GM20000 (cell line): Measurements from ENCODE around the gene SAMD14.

Experiments
- DNase-seq: peaks from one replicate; pipeline ENCODE4 v3.0.0; 2012; ENCODE audit warnings: low spot score
- TF ChIP-seq, protein P1 (sequence below): IDR thresholded peaks from 2 replicates; pipeline ENCODE4 v1.5.1; 2012; ENCODE audit warnings: mild to moderate bottlenecking, control low read depth; ENCODE audit errors: extremely low read depth, missing control alignments

The SAMD14 gene

DNA sequence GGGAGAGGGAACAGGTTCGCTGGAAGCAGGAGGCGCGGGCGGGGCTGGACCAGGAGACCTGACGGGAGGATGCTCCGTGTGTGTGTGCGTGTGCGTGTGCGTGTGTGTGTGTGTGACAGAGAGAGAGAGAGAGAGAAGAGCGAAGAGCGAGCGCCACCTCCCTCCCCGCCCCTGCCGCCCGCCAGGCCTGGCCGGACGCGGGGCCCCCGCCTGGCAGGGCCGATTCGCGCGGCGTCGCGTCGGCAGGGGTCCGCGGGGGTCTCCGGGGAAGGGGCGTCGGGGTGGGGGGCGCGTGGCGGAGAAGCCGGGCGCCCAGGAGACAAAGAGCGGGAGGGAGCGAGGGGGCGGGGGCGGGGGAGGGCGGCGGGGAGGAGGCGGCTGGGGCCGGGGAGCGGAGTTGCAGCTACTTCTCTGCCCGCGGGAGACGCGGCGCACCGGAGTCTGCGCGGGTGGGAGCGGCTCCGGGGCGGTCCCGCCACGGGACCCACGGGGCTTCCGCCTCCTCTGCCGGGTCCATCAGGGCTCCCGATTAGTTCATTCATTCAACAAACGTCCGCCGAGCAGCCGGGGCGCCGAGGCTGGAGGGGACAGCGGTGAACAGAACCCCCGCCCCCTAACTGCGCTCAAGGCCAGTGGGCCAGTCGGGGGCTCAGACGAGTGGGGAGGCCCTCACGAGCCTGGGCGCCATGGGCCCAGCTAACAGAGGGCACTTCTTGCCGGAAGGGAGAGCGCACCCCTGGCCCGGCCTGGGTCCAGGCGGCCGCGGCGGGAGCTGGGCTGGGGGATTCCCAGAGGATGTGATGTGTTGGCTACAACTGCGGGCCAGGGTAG lies at the start of gene SAMD14:
TSS of gene SAMD14 (minus strand) at position 433 of the 831 bp plus-strand sequence. CDS start 5,201 bp downstream, outside the sequence.
- peak; percentile 89 for DNase-seq
- TF ChIP-seq, protein P1, sequence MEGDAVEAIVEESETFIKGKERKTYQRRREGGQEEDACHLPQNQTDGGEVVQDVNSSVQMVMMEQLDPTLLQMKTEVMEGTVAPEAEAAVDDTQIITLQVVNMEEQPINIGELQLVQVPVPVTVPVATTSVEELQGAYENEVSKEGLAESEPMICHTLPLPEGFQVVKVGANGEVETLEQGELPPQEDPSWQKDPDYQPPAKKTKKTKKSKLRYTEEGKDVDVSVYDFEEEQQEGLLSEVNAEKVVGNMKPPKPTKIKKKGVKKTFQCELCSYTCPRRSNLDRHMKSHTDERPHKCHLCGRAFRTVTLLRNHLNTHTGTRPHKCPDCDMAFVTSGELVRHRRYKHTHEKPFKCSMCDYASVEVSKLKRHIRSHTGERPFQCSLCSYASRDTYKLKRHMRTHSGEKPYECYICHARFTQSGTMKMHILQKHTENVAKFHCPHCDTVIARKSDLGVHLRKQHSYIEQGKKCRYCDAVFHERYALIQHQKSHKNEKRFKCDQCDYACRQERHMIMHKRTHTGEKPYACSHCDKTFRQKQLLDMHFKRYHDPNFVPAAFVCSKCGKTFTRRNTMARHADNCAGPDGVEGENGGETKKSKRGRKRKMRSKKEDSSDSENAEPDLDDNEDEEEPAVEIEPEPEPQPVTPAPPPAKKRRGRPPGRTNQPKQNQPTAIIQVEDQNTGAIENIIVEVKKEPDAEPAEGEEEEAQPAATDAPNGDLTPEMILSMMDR, result no peak

DNA sequence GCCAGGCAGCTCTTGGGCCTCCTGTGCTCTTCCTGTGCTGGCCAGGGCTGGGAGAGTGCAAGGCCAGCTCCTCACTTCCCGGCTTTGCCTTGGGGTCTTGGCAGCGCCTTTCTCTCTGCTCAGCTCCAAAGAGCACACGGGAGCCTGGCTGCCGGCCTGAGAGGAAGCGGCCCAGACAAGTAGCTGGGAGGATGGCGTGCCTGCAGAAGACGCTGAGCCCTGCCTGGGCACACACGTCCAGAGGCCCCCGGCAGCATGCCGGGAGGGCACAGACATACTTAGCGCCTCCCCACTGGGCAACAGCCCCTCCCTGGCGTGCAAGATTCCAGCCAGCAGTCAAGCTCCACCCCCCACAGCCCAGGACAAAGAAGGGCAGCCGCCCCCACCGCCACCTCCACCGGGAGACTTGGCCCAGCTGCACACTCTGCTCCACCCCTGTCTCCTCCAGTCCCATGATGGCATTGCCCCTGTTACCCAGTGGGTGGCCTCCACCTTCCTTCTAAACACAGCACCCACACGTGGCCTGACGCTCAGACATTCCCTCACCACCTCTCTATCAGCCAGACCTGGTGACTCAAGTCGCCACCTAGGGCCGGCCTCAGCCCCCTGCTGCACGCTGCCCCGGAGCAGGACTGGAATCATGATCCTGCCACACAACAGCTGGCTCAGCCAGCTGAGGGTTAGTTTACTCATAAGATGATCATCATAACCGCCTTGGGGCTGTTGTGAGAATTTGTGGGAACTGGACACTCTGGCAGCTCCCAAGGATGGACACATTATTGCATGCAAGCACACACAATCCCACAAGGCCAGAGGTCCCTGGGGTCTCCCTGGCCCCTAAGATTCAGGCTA lies 48.2 kb upstream of the SAMD14 start:
- peak; percentile 76 for DNase-seq

DNA sequence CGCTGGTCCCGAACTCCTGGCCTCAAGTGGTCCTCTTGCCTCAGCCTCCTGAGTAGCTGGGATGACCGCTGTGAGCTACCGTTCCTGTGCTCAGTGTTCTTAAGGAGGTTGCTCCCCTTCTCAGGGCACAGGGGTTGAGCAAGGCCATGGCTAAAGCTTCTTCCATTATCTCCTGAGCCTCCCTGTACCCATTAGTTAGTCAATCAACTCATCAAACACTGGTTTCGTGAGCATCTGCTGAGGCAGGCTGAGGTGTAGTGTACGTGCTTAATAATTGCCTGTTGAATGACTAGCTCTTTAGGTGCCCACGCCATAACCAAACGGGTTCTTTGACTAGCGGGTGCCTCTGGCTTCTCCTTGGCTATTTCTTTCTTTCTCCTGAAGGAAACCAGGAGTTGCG lies 47.5 kb upstream of the SAMD14 start:
- no peak for DNase-seq

More for the DNA sequence above, 48.2 kb upstream of the SAMD14 start:
- TF ChIP-seq, protein P1, result peak; percentile 70

DNA sequence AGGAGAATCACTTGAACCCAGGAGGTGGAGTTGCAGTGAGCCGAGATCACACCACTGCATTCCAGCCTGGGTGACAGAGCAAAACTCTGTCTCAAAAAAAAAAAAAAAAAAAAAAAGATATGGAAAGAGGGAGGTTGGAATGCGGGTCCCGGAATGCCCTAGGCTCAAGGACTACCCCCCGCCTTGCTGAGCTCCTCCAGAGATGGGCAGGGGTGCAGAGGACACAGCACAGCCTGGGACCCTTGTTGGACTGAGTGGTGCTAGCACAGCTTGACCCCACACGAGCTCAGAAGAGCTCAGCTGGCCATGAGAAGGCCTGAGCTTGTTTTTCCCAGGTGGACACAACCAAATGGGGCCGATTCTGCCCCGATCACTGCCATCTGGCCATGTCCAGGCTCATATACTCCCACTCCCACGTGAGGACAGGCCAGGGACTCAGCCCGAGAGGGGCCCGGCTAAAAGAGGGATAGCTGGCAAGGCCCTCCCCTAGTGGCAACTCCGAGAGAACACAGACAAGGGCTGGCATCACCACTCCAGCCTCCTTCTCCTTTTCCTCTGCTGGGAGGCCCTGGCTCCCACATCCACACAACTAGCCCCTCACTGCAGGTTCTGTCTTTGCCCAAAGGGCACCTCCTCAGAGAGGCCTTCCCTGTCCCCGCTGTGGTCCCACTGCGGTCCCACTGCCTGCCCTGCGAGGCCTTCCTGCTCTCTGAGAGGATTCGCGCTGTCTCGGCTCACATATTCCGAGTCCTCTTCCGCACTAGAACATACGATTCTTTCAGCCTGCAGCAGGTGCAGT lies 46.8 kb upstream of the SAMD14 start:
- TF ChIP-seq, protein P1, result no peak
- no peak for DNase-seq

More for the DNA sequence above, 47.5 kb upstream of the SAMD14 start:
- TF ChIP-seq, protein P1, result no peak

DNA sequence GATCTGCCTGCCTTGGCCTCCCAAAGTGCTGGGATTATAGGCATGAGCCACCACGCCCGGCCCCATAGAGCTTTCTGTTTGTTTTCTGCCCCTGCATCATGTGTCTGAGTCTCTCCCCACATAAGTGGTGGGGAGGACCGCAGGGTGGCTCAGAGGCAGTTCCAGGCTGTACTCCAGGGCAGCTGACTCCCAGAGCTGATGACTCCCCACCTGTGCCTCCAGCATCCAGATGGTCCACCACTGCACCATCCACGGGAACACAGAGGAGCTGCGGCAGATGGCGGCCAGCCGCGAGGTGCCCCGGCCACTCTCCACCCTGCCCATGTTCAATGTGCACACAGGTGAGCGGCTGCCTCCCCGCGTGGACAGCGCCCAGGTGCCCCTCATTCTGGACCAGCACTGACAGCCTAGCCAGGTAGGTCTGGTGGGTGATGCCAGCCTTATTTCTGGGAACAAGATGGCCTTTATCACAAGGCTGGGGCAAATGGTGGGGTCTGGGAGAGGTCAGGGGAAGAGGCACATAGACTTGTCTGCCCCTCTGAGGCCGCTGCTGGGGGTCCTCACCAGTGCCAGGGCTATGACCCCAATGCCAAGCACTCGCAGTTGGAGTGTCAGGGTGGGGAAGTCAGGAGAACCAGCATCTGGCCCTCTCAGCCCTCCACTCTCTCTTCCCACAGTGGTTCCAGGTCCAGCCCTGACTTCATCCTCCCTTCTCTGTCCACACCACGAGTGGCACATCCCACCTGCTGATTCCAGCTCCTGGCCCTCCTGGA lies 45.3 kb upstream of the SAMD14 start:
- TF ChIP-seq, protein P1, result no peak
- no peak for DNase-seq

DNA sequence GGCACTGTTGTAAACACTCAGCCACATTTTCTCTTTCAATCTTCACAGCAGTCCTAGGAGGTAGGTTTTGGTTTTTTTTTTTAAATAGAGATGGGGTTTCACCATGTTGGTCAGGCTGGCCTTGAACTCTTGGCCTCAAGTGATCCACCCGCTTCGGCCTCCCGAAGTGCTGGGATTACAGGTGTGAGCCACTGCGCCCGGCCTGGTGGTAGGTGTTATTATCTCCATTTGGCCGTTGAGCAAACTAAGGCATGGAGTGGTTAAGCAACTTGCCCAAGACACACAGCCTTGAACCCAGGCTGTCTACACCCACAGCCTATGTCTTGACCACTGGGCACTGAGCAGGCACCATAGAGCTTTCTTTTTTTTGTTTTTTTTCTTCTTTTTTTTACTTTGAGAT lies 44.5 kb upstream of the SAMD14 start:
- no peak for DNase-seq
- TF ChIP-seq, protein P1, result no peak
